ENCODE results near the gene MORF4L1. TPM values are rescaled to one million over a fixed set of nuclear protein-coding genes. Genes with fewer than 3 reads are reported as not detected.
"Not testable (repeated sequence)": the region's sequence is repeated elsewhere in the genome, so short reads cannot be mapped to it uniquely, and the experiment has no call there.

The MORF4L1 gene
- total and polyA plus RNA-seq, 2 experiments from 2014 or later, result 520 to 571 TPM

DNA sequence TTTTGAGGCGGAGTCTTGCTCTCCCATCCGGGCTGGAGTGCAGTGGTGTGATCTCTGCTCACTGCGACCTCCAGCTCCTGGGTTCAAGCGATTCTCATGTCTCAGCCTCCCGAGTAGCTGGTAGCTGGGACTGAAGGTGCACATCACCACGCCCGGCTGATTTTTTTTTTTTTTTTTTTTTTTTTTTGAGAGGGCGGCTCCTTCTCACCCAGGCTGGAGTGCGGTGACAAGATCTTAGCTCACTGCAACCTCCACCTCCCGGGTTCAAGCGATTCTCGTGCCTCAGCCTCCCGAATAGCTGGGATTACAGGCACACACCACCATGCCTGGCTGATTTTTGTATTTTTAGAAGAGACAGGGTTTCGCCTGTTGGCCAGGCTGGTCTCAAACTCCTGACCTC, 4.3 kb downstream of the MORF4L1 start:
- not testable (repeated sequence) for ATAC-seq; H3F3A ChIP-seq (replicated peaks; ENCODE audit: low read depth); H3K9me2 ChIP-seq (ENCODE audit: insufficient read depth); DNase-seq (ENCODE audit: low spot score); H3K9me3 Mint-ChIP-seq; H2AFZ ChIP-seq; H3K27ac ChIP-seq (ENCODE audit: low read depth); H3K4me3 Mint-ChIP-seq; H3K27me3 ChIP-seq (ENCODE audit: insufficient read depth); H3K27ac Mint-ChIP-seq
- H3K4me1 Mint-ChIP-seq, result peaks cover 38% of the 10 kb centered on the region
- Histone ChIP-seq H3K4me2 (peak overlapping the region; percentile 80), H3K36me3 (ENCODE audit: insufficient read depth) (peaks cover 12% of the 10 kb centered on the region), H4K20me1 (replicated peaks; ENCODE audit: insufficient read depth) (peaks cover 73% of the 10 kb centered on the region), H3K4me3 (peak overlapping the region; percentile 33; the same call in 1 of the 2 replicates), H3K79me2 (replicated peaks; ENCODE audit: insufficient read depth) (peaks cover 89% of the 10 kb centered on the region), H3K4me1 (ENCODE audit: insufficient read depth) (peaks cover 42% of the 10 kb centered on the region)
- peaks cover 22% of the 10 kb centered on the region for H3K27me3 Mint-ChIP-seq (ENCODE audit: insufficient read depth, low read depth, poor library complexity)
- peaks cover 43% of the 10 kb centered on the region for H3K36me3 Mint-ChIP-seq (ENCODE audit: low read depth)

- TF ChIP-seq ZNF114 (CRISPR knock-in tag; IDR thresholded peaks at IDR 0.05), result no peak
- TF ChIP-seq NANOG (IDR thresholded peaks at IDR 0.05; ENCODE audit: borderline replicate concordance), result no peak
- TF ChIP-seq, protein P1, sequence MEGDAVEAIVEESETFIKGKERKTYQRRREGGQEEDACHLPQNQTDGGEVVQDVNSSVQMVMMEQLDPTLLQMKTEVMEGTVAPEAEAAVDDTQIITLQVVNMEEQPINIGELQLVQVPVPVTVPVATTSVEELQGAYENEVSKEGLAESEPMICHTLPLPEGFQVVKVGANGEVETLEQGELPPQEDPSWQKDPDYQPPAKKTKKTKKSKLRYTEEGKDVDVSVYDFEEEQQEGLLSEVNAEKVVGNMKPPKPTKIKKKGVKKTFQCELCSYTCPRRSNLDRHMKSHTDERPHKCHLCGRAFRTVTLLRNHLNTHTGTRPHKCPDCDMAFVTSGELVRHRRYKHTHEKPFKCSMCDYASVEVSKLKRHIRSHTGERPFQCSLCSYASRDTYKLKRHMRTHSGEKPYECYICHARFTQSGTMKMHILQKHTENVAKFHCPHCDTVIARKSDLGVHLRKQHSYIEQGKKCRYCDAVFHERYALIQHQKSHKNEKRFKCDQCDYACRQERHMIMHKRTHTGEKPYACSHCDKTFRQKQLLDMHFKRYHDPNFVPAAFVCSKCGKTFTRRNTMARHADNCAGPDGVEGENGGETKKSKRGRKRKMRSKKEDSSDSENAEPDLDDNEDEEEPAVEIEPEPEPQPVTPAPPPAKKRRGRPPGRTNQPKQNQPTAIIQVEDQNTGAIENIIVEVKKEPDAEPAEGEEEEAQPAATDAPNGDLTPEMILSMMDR (conservative IDR thresholded peaks at IDR 0.05; ENCODE audit: low read depth in 2 of 2), result no peak
- TF ChIP-seq CREB1 (CRISPR knock-in tag; IDR thresholded peaks at IDR 0.05; ENCODE audit: low read depth), result no peak
Observed at GRCh38 chr15:78878356-78878755, 5.7 kb downstream of the MORF4L1 start.

GRCh38 chr15:78879517-78880241, 7.0 kb downstream of the MORF4L1 start:
- no peak overlapping the region for H3K4me3 Mint-ChIP-seq
- H3K36me3 Mint-ChIP-seq (ENCODE audit: low read depth), result peaks cover 61% of the 10 kb centered on the region
- peaks cover 100% of the 10 kb centered on the region for H3K79me2 ChIP-seq (replicated peaks; ENCODE audit: insufficient read depth)
- H3K4me1 ChIP-seq (ENCODE audit: insufficient read depth), result peaks cover 41% of the 10 kb centered on the region
- 0 out of 2 replicates have a peak overlapping the region, but pooled peaks have one; percentile 31 for H3K4me2 ChIP-seq
- ATAC-seq (no peak), DNase-seq (ENCODE audit: low spot score) (no peak)
- H3K9me3 Mint-ChIP-seq, result no peaks in the 10 kb centered on the region
- H4K20me1 ChIP-seq (replicated peaks; ENCODE audit: insufficient read depth), result peaks cover 95% of the 10 kb centered on the region
- H3K36me3 ChIP-seq (ENCODE audit: insufficient read depth), result peaks cover 27% of the 10 kb centered on the region
- no peak overlapping the region for H3K4me3 ChIP-seq
- TF ChIP-seq, protein P2, sequence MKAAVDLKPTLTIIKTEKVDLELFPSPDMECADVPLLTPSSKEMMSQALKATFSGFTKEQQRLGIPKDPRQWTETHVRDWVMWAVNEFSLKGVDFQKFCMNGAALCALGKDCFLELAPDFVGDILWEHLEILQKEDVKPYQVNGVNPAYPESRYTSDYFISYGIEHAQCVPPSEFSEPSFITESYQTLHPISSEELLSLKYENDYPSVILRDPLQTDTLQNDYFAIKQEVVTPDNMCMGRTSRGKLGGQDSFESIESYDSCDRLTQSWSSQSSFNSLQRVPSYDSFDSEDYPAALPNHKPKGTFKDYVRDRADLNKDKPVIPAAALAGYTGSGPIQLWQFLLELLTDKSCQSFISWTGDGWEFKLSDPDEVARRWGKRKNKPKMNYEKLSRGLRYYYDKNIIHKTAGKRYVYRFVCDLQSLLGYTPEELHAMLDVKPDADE (IDR thresholded peaks at IDR 0.05), result no peak
- TF ChIP-seq REST (IDR thresholded peaks at IDR 0.05; ENCODE audit: unreplicated experiment), result no peak
- peaks cover 36% of the 10 kb centered on the region for H3K4me1 Mint-ChIP-seq
- H3F3A ChIP-seq (replicated peaks; ENCODE audit: low read depth), result no peaks in the 10 kb centered on the region
- no peaks in the 10 kb centered on the region for H3K9me2 ChIP-seq (ENCODE audit: insufficient read depth)
- no peak overlapping the region for H3K27ac Mint-ChIP-seq
- H3K27me3 Mint-ChIP-seq (ENCODE audit: insufficient read depth, low read depth, poor library complexity), result peaks cover 6% of the 10 kb centered on the region
- H2AFZ ChIP-seq, result no peak overlapping the region
- no peaks in the 10 kb centered on the region for H3K27me3 ChIP-seq (ENCODE audit: insufficient read depth)
- no peak overlapping the region for H3K27ac ChIP-seq (ENCODE audit: low read depth)

More at GRCh38 chr15:78878356-78878755, 5.7 kb downstream of the MORF4L1 start:
- Mint-ChIP-seq H3K36me3 (ENCODE audit: low read depth) (peaks cover 55% of the 10 kb centered on the region), H3K9me3 (no peaks in the 10 kb centered on the region), H3K4me1 (peaks cover 38% of the 10 kb centered on the region), H3K4me3 (peak overlapping the region; percentile 45), H3K27me3 (ENCODE audit: insufficient read depth, low read depth, poor library complexity) (peaks cover 14% of the 10 kb centered on the region), H3K27ac (peak overlapping the region; percentile 85)
- H3K4me1 ChIP-seq (ENCODE audit: insufficient read depth), result peaks cover 41% of the 10 kb centered on the region
- DNase-seq (ENCODE audit: low spot score) (no peak), ATAC-seq (no peak)
- H4K20me1 ChIP-seq (replicated peaks; ENCODE audit: insufficient read depth), result peaks cover 87% of the 10 kb centered on the region
- H3K4me3 ChIP-seq, result peak overlapping the region; percentile 33
- no peak overlapping the region for H2AFZ ChIP-seq
- peaks cover 26% of the 10 kb centered on the region for H3K36me3 ChIP-seq (ENCODE audit: insufficient read depth)
- H3K4me2 ChIP-seq, result peak overlapping the region; percentile 80
- peaks cover 99% of the 10 kb centered on the region for H3K79me2 ChIP-seq (replicated peaks; ENCODE audit: insufficient read depth)
- H3K27ac ChIP-seq (ENCODE audit: low read depth), result peak overlapping the region; percentile 7
- no peaks in the 10 kb centered on the region for H3K9me2 ChIP-seq (ENCODE audit: insufficient read depth)
- H3K27me3 ChIP-seq (ENCODE audit: insufficient read depth), result no peaks in the 10 kb centered on the region
- H3F3A ChIP-seq (replicated peaks; ENCODE audit: low read depth), result no peaks in the 10 kb centered on the region

Measured in GM23338 (cell line).